HUES6 (cell line): ENCODE results near the gene APOOL.
"Not testable (repeated sequence)": the region's sequence is repeated elsewhere in the genome, so short reads cannot be mapped to it uniquely, and the experiment has no call there.

ENCODE experiments used
- H3K27ac ChIP-seq: 2 replicates; pipeline ENCODE4 v1.7.0; 2013; ENCODE audit warnings: low read depth, mild to moderate bottlenecking, low read length, inconsistent platforms
- H3K27me3 ChIP-seq: 2 replicates; pipeline ENCODE4 v1.6.1; 2013; ENCODE audit warnings: low read length; ENCODE audit not compliant: control insufficient read depth, insufficient read depth
- H3K36me3 ChIP-seq: 2 replicates; pipeline ENCODE4 v1.6.1; 2013; ENCODE audit warnings: low read length; ENCODE audit not compliant: control insufficient read depth, insufficient read depth
- H3K4me1 ChIP-seq: 2 replicates; pipeline ENCODE4 v1.6.1; 2013; ENCODE audit warnings: low read length; ENCODE audit not compliant: control insufficient read depth, insufficient read depth
- H3K4me3 ChIP-seq: 2 replicates; pipeline ENCODE4 v1.5.1; 2013; ENCODE audit warnings: low read depth, low read length
- H3K9ac ChIP-seq: one replicate; pipeline ENCODE4 v1.6.1; 2013; ENCODE audit warnings: mild to moderate bottlenecking, low read length
- H3K9me3 ChIP-seq: 2 replicates; pipeline ENCODE4 v1.6.1; 2013; ENCODE audit warnings: low read depth, low read length; ENCODE audit not compliant: control insufficient read depth, insufficient read depth

The APOOL gene

GRCh38 chrX:85003655-85004244 is at the start of gene APOOL:
APOOL (plus strand) TSS chrX:85003877; CDS start chrX:85003913, 36 bp downstream.
- Histone ChIP-seq H3K27ac (peak within 1 kb of the TSS; percentile 29; the same call in 1 of the 2 replicates), H3K4me3 (peak within 1 kb of the TSS; percentile 92), H3K27me3 (no peaks in the 10 kb centered on the region), H3K9ac (peak within 1 kb of the TSS; percentile 88), H3K4me1 (no peaks in the 10 kb centered on the region), H3K36me3 (no peaks in the 10 kb centered on the region), H3K9me3 (0 out of 2 replicates have a peak, but pooled peaks cover 3% of the 10 kb centered on the region)

GRCh38 chrX:84956304-84956703 is 47.4 kb upstream of the APOOL start:
- Histone ChIP-seq H3K4me1 (peaks cover 19% of the 10 kb centered on the region), H3K9me3 (peaks cover 3% of the 10 kb centered on the region; the same call in 1 of the 2 replicates), H3K4me3 (peak overlapping the region; percentile 55; the same call in 1 of the 2 replicates), H3K9ac (peak overlapping the region; percentile 90), H3K36me3 (peaks cover 6% of the 10 kb centered on the region; the same call in 1 of the 2 replicates), H3K27me3 (no peaks in the 10 kb centered on the region), H3K27ac (peak overlapping the region; percentile 98; the same call in 1 of the 2 replicates)

- Histone ChIP-seq H3K9me3 (peaks cover 29% of the 10 kb centered on the region), H3K9ac (no peak overlapping the region), H3K4me3 (no peak overlapping the region), H3K27ac (no peak overlapping the region), H3K36me3 (no peaks in the 10 kb centered on the region), H3K4me1 (no peaks in the 10 kb centered on the region), H3K27me3 (no peaks in the 10 kb centered on the region)
These were observed 28.9 kb upstream of the APOOL start for GRCh38 chrX:84974803-84975202.

- not testable (repeated sequence) for H3K4me3 ChIP-seq, H3K36me3 ChIP-seq, H3K4me1 ChIP-seq, H3K9ac ChIP-seq, H3K27me3 ChIP-seq, H3K27ac ChIP-seq, H3K9me3 ChIP-seq
These were observed 11.9 kb upstream of the APOOL start for GRCh38 chrX:84991739-84992138.

GRCh38 chrX:84993150-84993549 is 10.5 kb upstream of the APOOL start:
- no peaks in the 10 kb centered on the region for H3K36me3 ChIP-seq
- H3K27me3 ChIP-seq: no peaks in the 10 kb centered on the region
- no peak overlapping the region for H3K4me3 ChIP-seq
- H3K9ac ChIP-seq: no peak overlapping the region
- H3K4me1 ChIP-seq: no peaks in the 10 kb centered on the region
- no peak overlapping the region for H3K27ac ChIP-seq
- peaks cover 5% of the 10 kb centered on the region; the same call in 1 of the 2 replicates for H3K9me3 ChIP-seq

GRCh38 chrX:85001344-85001743 is 2.3 kb upstream of the APOOL start:
- H3K36me3 ChIP-seq: no peaks in the 10 kb centered on the region

GRCh38 chrX:85004255-85004654 is 578 bp downstream of the APOOL start:
- Histone ChIP-seq H3K27ac (no peak overlapping the region; the same call in 1 of the 2 replicates), H3K27me3 (no peaks in the 10 kb centered on the region), H3K36me3 (no peaks in the 10 kb centered on the region), H3K9me3 (0 out of 2 replicates have a peak, but pooled peaks cover 3% of the 10 kb centered on the region), H3K9ac (peak overlapping the region; percentile 88), H3K4me1 (no peaks in the 10 kb centered on the region), H3K4me3 (peak overlapping the region; percentile 92)

More at GRCh38 chrX:85001344-85001743, 2.3 kb upstream of the APOOL start:
- Histone ChIP-seq H3K4me3 (no peak overlapping the region), H3K9ac (no peak overlapping the region), H3K4me1 (no peaks in the 10 kb centered on the region), H3K27ac (no peak overlapping the region), H3K27me3 (no peaks in the 10 kb centered on the region), H3K9me3 (0 out of 2 replicates have a peak, but pooled peaks cover 3% of the 10 kb centered on the region)

GRCh38 chrX:85012098-85012497 is 8.4 kb downstream of the APOOL start:
- no peak overlapping the region for H3K27ac ChIP-seq
- H3K36me3 ChIP-seq: no peaks in the 10 kb centered on the region
- 0 out of 2 replicates have a peak, but pooled peaks cover 9% of the 10 kb centered on the region for H3K9me3 ChIP-seq
- H3K9ac ChIP-seq: no peak overlapping the region
- H3K4me3 ChIP-seq: no peak overlapping the region
- no peaks in the 10 kb centered on the region; the same call in 1 of the 2 replicates for H3K4me1 ChIP-seq
- no peaks in the 10 kb centered on the region for H3K27me3 ChIP-seq

- not testable (repeated sequence) for H3K27ac ChIP-seq, H3K4me3 ChIP-seq, H3K27me3 ChIP-seq, H3K9me3 ChIP-seq, H3K4me1 ChIP-seq, H3K36me3 ChIP-seq, H3K9ac ChIP-seq
These were observed 11.7 kb downstream of the APOOL start for GRCh38 chrX:85015351-85015750.

GRCh38 chrX:85017721-85018120 is 14.0 kb downstream of the APOOL start:
- Histone ChIP-seq H3K9ac (no peak overlapping the region), H3K27me3 (no peaks in the 10 kb centered on the region), H3K9me3 (peaks cover 12% of the 10 kb centered on the region; the same call in 1 of the 2 replicates), H3K27ac (no peak overlapping the region), H3K4me1 (no peaks in the 10 kb centered on the region; the same call in 1 of the 2 replicates), H3K4me3 (no peak overlapping the region), H3K36me3 (peaks cover 2% of the 10 kb centered on the region; the same call in 1 of the 2 replicates)

GRCh38 chrX:85018471-85018870 is 14.8 kb downstream of the APOOL start:
- peaks cover 12% of the 10 kb centered on the region; the same call in 1 of the 2 replicates for H3K9me3 ChIP-seq
- no peaks in the 10 kb centered on the region; the same call in 1 of the 2 replicates for H3K4me1 ChIP-seq
- peaks cover 2% of the 10 kb centered on the region; the same call in 1 of the 2 replicates for H3K36me3 ChIP-seq
- no peak overlapping the region for H3K27ac ChIP-seq
- no peak overlapping the region for H3K9ac ChIP-seq
- no peaks in the 10 kb centered on the region for H3K27me3 ChIP-seq
- no peak overlapping the region for H3K4me3 ChIP-seq
